ENCODE measurements around the gene COMMD8. TPM values are rescaled to one million over a fixed set of nuclear protein-coding genes. Genes with fewer than 3 reads are reported as not detected.

The COMMD8 gene
- total RNA-seq (2022) = 21.1 and 21.3 TPM in 2 replicates
- Bru-seq, nascent RNA = percentile 65 among the genes with signal in this experiment
- BruChase-seq, experiment 1, labeled RNA remaining after a 6-hour chase = percentile 77 among the genes with signal in this experiment
- percentile 59 among the genes with signal in this experiment for BruChase-seq, experiment 2, labeled RNA remaining after a 2-hour chase
- long read RNA-seq, transcript COMMD8-201 (5 exons, 1,469 nt) = major isoform, 92 of 103 reads
- long read RNA-seq, partial matches to known transcripts = 1 of 103 reads
- long read RNA-seq, other reads (novel, unspliced or antisense) = 10 of 103 reads

DNA sequence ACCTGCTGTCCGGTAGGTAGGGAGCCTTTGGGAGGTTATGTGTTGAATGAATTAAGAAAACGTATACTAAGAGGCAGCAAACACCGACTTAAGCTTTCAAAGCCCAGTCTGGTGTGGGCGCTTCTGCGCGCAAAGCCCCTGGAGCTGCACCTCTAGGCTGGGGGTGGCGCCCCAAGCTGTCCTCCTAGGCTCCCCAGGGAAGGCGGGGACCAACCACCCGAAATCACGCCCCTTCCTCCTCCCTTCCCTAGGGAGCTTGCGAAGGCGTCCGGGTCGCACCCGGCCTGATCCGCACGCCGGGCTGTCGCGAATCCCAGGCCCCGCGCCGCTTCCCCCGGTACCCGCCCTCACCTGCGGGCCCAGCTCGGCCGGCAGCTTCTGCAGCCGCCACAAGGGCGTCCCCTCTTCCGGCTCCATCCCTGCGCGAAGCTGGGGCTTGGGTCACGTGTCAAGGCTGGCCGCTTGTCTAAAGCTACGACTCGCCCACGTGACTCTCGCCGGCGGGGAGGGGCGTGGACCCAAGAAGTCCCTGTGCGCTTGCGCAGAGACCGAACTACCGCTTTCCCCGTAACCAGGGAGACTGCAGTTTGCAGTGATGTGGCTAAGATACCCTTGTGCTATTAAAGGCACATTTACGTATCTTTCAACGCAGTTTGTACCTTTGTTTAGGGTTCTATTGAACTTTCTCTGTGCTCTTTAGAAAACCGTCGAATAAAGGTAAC, at the start of gene COMMD8:
Gene COMMD8, minus strand, starts transcription at position 468 of the 722 bp plus-strand sequence. Its CDS starts 51 bp downstream, at position 417.
- peaks cover 11% of the 10 kb centered on the region for H3K36me3 Mint-ChIP-seq (ENCODE audit: insufficient read depth, unreplicated experiment)
- BruUV-seq (replicated peaks) = no TSS peak
- peaks cover 18% of the 10 kb centered on the region for H3K4me1 Mint-ChIP-seq (ENCODE audit: insufficient read depth, unreplicated experiment)
- H3K4me3 Mint-ChIP-seq (ENCODE audit: unreplicated experiment) = peak within 1 kb of the TSS; percentile 83
- TF ChIP-seq, protein P1, sequence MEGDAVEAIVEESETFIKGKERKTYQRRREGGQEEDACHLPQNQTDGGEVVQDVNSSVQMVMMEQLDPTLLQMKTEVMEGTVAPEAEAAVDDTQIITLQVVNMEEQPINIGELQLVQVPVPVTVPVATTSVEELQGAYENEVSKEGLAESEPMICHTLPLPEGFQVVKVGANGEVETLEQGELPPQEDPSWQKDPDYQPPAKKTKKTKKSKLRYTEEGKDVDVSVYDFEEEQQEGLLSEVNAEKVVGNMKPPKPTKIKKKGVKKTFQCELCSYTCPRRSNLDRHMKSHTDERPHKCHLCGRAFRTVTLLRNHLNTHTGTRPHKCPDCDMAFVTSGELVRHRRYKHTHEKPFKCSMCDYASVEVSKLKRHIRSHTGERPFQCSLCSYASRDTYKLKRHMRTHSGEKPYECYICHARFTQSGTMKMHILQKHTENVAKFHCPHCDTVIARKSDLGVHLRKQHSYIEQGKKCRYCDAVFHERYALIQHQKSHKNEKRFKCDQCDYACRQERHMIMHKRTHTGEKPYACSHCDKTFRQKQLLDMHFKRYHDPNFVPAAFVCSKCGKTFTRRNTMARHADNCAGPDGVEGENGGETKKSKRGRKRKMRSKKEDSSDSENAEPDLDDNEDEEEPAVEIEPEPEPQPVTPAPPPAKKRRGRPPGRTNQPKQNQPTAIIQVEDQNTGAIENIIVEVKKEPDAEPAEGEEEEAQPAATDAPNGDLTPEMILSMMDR (IDR thresholded peaks at IDR 0.05; ENCODE audit: unreplicated experiment) = no peak
- no peaks in the 10 kb centered on the region for H3K9me3 Mint-ChIP-seq (ENCODE audit: unreplicated experiment)
- no peaks in the 10 kb centered on the region for H3K27me3 Mint-ChIP-seq (ENCODE audit: insufficient read depth, unreplicated experiment)
- peak; percentile 95 for DNase-seq (ENCODE audit: unreplicated experiment)
- intact Hi-C loops (cut with micrococcal nuclease) = loop anchor here (1.0 kb wide), 2 partner anchors 22 to 101 kb away; partner anchors contain the start of gene ATP10D
- ChIA-PET CTCF (interaction anchor here (0.6 to 2.2 kb wide), 15 partner anchors 9 to 469 kb away, joined by 3 to 17 read pairs (median 4); partner anchors contain the start of gene ATP10D), POLR2A (interaction anchor here (0.5 to 4.8 kb wide), 10 partner anchors 12 to 390 kb away, joined by 3 to 50 read pairs (median 4); partner anchors contain the start of gene ATP10D)
- peak within 1 kb of the TSS; percentile 54 for H3K27ac Mint-ChIP-seq (ENCODE audit: low read depth, unreplicated experiment)

DNA sequence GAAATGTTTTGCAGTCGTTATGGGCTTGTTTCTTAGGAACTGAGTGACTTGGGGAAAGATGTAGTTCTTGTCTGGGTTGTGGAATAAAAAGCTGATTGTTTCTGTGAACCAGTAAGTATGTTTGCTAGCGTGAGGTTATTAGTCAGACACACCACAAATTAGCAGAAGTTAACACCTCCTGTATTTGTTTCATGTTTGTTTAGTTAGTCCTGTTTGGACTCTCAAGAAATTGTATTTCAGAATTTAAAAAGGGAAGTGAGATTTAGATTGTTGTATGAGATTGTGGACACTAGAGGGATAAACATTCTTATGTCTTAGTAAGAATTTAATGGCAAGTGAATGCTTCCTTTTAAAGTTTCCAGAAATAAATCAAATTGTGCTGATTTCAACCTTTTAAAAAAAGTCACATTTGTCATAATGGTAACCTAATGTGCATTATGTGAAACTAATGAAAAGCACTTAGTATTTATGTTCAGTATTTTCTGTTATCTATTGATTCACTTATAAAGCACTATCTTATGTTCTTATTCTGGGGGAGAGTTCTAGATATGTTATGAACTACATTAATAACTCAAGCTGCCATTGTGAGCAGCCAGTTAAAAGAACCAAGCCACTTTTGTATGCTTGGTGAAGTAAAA, 47.1 kb upstream of the COMMD8 start:
- TF ChIP-seq, protein P1 (IDR thresholded peaks at IDR 0.05; ENCODE audit: unreplicated experiment) = peak; percentile 26
- Mint-ChIP-seq H3K4me3 (ENCODE audit: unreplicated experiment) (no peak overlapping the region), H3K9me3 (ENCODE audit: unreplicated experiment) (no peaks in the 10 kb centered on the region), H3K4me1 (ENCODE audit: insufficient read depth, unreplicated experiment) (peaks cover 12% of the 10 kb centered on the region), H3K27me3 (ENCODE audit: insufficient read depth, unreplicated experiment) (no peaks in the 10 kb centered on the region), H3K36me3 (ENCODE audit: insufficient read depth, unreplicated experiment) (no peaks in the 10 kb centered on the region), H3K27ac (ENCODE audit: low read depth, unreplicated experiment) (no peak overlapping the region)
- no TSS peak for BruUV-seq (replicated peaks)
- CTCF ChIA-PET = interaction anchor here (2.4 kb wide), 1 partner anchor 53 kb away, joined by 7 read pairs; no protein-coding TSS in a partner anchor
- no peak for DNase-seq (ENCODE audit: unreplicated experiment)
- POLR2A ChIA-PET = interaction anchor here (0.7 kb wide), 1 partner anchor 30 kb away, joined by 3 read pairs; no protein-coding TSS in a partner anchor
- intact Hi-C loops (cut with micrococcal nuclease) = loop anchor here (2.0 kb wide), 1 partner anchor 54 kb away; no protein-coding TSS in a partner anchor

DNA sequence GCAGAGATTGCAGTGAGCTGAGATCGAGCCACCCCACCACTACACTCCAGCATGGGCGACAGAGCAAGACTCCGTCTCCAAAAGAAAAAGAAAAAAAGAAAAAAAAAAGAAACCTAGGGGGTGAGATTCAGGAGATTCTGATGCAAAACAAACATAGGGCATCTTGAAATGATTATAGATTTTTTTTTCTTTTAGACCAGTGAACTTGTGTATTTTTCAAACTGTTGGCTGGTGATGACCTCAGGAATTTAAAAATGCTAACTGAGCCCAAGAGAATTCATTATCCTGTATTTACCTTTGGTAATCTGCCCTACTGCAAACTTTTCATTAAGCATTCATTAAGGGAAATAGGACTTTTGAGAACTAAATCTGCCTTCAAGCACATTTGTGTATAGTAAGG, 42.2 kb upstream of the COMMD8 start:
- H3K36me3 Mint-ChIP-seq (ENCODE audit: insufficient read depth, unreplicated experiment) = no peaks in the 10 kb centered on the region
- no peaks in the 10 kb centered on the region for H3K27me3 Mint-ChIP-seq (ENCODE audit: insufficient read depth, unreplicated experiment)
- H3K4me1 Mint-ChIP-seq (ENCODE audit: insufficient read depth, unreplicated experiment) = peaks cover 5% of the 10 kb centered on the region
- TF ChIP-seq, protein P1 (IDR thresholded peaks at IDR 0.05; ENCODE audit: unreplicated experiment) = no peak
- no peak overlapping the region for H3K4me3 Mint-ChIP-seq (ENCODE audit: unreplicated experiment)
- DNase-seq (ENCODE audit: unreplicated experiment) = no peak
- H3K9me3 Mint-ChIP-seq (ENCODE audit: unreplicated experiment) = no peaks in the 10 kb centered on the region
- H3K27ac Mint-ChIP-seq (ENCODE audit: low read depth, unreplicated experiment) = no peak overlapping the region
- intact Hi-C loops (cut with micrococcal nuclease) = no loop called here
- ChIA-PET POLR2A (no interaction called here), CTCF (no interaction called here)
- BruUV-seq (replicated peaks) = no TSS peak

DNA sequence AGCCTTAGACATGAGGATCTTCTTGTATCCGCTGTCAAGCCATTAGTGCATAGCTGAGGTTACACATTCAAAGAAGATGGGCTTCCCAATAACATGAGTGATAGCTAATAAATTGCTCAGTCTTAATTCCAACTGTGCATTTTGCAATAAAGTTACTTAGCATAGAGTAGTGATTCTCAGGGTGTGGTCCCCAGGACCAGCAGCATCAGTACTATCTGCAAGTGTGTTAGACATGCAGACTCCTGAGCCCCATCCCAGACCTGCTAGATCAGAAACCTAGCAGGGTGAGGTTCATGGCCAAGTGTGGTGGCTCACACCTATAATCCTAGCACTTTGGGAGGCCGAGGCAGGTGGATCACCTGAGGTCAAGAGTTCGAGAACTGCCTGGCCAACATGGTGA, 41.6 kb upstream of the COMMD8 start:
- intact Hi-C loops (cut with micrococcal nuclease) = no loop called here
- no peak for DNase-seq (ENCODE audit: unreplicated experiment)
- no peak overlapping the region for H3K4me3 Mint-ChIP-seq (ENCODE audit: unreplicated experiment)
- BruUV-seq (replicated peaks) = no TSS peak
- no peaks in the 10 kb centered on the region for H3K27me3 Mint-ChIP-seq (ENCODE audit: insufficient read depth, unreplicated experiment)
- CTCF ChIA-PET = no interaction called here
- TF ChIP-seq, protein P1 (IDR thresholded peaks at IDR 0.05; ENCODE audit: unreplicated experiment) = no peak
- H3K4me1 Mint-ChIP-seq (ENCODE audit: insufficient read depth, unreplicated experiment) = no peaks in the 10 kb centered on the region
- no peaks in the 10 kb centered on the region for H3K36me3 Mint-ChIP-seq (ENCODE audit: insufficient read depth, unreplicated experiment)
- no peak overlapping the region for H3K27ac Mint-ChIP-seq (ENCODE audit: low read depth, unreplicated experiment)
- H3K9me3 Mint-ChIP-seq (ENCODE audit: unreplicated experiment) = no peaks in the 10 kb centered on the region
- POLR2A ChIA-PET = no interaction called here

All from MCF 10A (cell line).